Activated CD4-positive, alpha-beta T cell treated with anti-CD3 and anti-CD28 coated beads, Interleukin-2, amount 50 U/mL, for 16 hours (primary cell): ENCODE results near the gene PLEKHG4B.
"Not testable (repeated sequence)": the region's sequence is repeated elsewhere in the genome, so short reads cannot be mapped to it uniquely, and the experiment has no call there.

Experiments used
- DNase-seq: peaks from one replicate; pipeline ENCODE4 v3.0.0-alpha.2; 2020

PLEKHG4B gene

GRCh38 chr5:159448-160172 lies 67.6 kb downstream of the PLEKHG4B start:
- DNase-seq: no peak

GRCh38 chr5:160173-160510 lies 68.2 kb downstream of the PLEKHG4B start:
- no peak for DNase-seq

DNA sequence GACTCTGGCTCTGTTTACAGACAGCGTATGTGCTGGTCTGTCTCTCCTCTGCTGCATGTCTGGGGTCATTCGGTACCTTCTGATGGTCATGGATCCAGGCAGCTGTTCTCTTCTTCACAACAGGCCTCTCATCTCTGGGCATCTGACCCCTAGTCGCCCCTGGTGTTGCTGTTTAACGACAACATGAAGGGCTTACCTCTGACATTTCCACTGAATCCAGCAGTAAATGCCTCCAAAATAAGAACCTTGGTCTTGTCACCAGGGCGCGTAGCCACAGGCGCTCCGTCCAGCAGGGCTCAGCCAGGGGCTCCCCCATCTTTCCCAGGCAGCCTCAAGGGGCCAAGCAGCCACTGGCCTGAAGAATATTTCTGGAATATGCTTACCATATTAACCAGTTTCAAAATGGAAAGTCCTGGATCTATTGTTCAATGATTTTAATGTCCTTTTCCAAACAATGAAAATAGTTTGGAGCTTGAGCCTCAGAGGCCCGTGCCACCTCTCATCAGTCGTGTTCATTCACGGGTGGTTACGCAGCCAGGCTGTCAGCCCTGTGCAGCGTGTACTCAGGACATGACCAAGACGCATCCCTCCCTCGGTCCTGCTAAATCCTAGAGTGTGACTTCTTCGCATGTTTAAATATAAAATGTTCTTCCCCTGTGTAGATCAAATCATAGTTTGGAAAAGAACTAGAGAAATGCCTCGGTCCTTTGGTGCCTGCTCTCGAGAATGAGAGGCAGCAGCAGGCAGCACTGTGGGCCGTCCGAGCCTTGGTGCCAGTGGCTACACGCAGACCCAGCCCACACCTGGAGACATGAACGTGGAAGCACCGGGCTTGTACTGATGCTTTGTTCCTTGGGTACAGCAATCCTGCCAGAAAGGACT lies 69.2 kb downstream of the PLEKHG4B start:
- DNase-seq: no peak

DNA sequence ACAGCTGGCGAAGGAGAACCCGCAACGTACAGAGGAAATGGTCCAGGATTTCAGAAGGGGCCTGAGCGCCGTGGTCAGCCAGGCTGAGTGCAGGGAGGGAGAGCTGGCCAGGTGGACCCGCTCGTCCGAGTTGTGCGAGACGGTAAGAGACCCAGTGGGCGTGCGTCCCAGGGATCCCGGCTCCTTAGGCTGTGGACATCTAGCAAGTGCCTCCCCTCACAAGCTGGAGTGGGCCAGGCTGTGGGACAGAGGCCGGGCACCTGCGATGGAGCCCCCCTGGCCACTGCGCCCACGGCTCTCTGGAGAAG lies 69.8 kb downstream of the PLEKHG4B start:
- DNase-seq: no peak

GRCh38 chr5:162190-162564 lies 70.2 kb downstream of the PLEKHG4B start:
- DNase-seq: no peak

DNA sequence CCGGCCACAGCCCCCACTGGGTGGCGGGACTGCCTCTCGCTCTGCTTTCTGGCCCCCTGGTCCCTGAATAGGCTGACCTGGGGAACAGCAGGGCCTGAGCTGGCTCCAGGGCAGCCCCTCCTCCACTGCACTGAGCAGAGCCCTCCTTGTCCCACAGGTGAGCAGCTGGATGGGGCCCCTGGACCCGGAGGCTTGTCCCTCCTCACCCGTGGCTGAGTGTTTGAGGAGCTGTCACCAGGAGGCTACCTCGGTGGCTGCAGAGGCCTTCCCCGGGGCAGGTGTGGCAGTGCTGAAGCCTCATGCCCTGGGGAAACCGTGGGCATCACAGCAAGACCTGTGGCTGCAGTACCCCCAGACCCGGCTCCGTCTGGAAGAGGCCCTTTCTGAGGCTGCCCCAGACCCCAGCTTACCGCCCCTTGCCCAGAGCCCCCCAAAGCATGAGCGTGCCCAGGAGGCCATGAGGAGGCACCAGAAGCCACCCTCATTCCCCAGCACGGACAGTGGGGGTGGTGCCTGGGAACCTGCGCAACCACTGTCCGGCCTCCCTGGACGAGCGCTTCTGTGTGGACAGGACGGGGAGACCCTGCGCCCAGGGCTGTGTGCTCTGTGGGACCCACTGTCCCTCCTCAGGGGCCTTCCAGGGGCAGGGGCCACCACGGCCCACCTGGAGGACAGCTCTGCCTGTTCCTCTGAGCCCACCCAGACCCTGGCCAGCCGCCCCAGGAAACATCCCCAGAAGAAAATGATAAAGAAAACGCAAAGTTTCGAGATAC lies 70.8 kb downstream of the PLEKHG4B start:
- DNase-seq: no peak

- no peak for DNase-seq
Observed at GRCh38 chr5:163338-163620, 71.3 kb downstream of the PLEKHG4B start.

- DNase-seq: no peak
Observed at GRCh38 chr5:163841-164240, 71.9 kb downstream of the PLEKHG4B start.

GRCh38 chr5:164244-164643 lies 72.3 kb downstream of the PLEKHG4B start:
- DNase-seq: no peak

DNA sequence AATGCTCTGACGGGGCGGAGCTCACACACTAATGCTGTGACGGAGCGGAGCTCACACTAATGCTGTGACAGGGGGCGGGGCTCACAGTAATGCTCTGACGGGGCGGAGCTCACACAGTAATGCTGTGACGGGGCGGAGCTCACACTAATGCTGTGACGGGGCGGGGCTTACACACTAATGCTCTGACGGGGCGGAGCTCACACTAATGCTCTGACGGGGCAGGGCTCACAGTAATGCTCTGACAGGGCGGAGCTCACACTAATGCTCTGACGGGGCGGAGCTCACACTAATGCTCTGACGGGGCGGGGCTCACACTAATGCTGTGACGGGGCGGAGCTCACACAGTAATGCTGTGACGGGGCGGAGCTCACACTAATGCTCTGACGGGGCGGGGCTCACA lies 72.8 kb downstream of the PLEKHG4B start:
- DNase-seq: not testable (repeated sequence)

DNA sequence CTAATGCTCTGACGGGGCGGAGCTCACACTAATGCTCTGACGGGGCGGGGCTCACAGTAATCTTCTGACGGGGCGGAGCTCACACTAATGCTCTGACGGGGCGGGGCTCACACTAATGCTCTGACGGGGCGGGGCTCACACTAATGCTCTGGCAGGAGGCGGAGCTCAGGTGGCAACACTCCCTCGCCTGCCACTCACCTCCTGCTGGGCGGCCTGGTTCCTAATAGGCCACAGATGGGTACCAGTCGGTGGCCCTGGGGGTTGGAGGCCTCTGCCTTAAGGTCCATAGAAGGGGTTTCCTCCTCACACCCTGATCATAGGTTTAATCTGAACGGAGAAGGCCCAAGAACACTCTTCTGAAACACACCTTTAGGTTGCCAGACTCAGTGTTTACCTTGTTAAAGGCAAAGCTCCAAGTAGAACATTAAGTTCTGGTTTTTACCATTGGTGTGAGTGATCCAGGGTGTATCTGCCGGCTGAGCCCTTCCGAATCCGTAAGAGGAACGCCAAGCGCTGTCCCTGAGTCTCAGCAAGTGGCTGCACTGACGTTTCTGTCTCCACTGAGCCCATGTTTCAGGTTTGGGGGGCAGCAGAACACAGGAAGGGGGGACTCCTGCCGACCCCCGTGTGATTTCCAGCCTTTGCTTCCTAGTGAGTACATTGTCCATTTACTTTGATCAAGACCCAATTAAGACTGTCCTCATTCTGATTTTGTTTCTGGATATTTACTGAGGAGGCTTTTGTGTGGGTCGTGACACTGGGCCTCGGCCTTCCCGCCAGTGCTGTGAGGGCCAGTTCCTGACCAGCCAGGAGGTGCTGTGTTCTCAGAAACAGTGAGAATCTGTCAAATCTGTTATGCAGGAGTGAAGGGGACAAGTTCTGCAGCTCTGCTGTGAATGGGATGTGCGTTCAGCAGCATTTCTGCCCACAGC lies 74.7 kb downstream of the PLEKHG4B start:
- DNase-seq: no peak

DNA sequence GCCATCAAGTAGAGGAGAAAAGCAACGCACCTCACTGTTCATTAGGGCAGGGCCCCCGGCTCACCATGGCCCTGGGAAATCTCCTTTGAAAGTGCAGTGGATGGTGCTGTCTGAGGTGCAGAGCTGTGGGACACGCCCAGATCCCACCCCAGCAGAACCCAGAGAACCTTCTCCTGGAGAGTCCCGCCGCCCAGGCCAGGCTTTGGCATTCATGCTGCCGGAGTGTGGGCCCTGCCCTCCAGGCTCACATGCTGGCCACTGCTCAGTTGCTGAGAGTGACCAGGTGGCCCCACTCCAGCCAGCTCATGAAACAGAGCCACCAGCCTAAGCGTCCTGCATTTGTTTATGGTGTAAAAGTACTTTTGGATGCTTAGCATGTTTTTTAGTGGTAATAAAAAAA lies 75.5 kb downstream of the PLEKHG4B start:
- DNase-seq: no peak

GRCh38 chr5:167982-168660 lies 76.2 kb downstream of the PLEKHG4B start:
- no peak for DNase-seq

DNA sequence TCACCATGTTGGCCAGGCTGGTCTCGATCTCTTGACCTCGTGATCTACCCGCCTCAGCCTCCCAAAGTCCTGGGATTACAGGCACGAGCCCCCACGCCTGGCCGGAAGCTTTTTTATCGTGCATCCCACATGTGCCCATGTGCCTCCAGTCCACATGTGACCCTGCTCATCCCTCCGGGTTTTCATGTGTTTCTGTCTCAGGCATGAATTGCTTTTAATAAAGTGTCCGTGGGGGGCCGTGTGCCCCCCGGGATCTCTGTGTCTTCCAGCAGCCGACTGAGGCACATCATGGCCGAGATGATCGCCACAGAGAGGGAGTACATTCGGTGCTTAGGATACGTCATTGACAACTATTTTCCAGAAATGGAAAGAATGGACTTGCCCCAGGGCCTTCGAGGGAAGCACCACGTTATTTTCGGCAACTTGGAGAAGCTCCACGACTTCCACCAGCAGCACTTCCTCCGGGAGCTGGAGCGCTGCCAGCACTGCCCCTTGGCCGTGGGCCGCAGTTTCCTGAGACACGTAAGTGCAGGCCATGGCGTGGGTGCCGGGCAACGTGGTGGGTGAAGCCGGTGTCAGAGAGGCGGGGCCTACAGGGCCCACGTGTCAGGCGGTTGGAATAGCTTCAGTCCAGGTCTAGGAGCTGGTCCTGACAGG lies 77.2 kb downstream of the PLEKHG4B start:
- no peak for DNase-seq

- DNase-seq: no peak
Observed at GRCh38 chr5:169728-170094, 77.7 kb downstream of the PLEKHG4B start.

GRCh38 chr5:170971-171800 lies 79.2 kb downstream of the PLEKHG4B start:
- DNase-seq: no peak

- no peak for DNase-seq
Observed at GRCh38 chr5:171801-172331, 79.9 kb downstream of the PLEKHG4B start.

GRCh38 chr5:172421-172820 lies 80.5 kb downstream of the PLEKHG4B start:
- no peak for DNase-seq

- DNase-seq: no peak
Observed at GRCh38 chr5:172841-173251, 80.9 kb downstream of the PLEKHG4B start.
